Left ventricle myocardium inferior (tissue), 1 donor: ENCODE measurements around the gene DNAJC8. TPM values are rescaled to one million over a fixed set of nuclear protein-coding genes. Genes with fewer than 3 reads are reported as not detected.

Source experiments
- DNase-seq: peaks from one replicate; pipeline ENCODE4 v3.0.0-alpha.2; 2020
- H3K27ac ChIP-seq: fragments of 200-600 bp; replicated peaks from 2 replicates; pipeline ENCODE4 v1.8.0; 2021
- H3K27me3 ChIP-seq: fragments of 200-600 bp; 2 replicates; pipeline ENCODE4 v1.8.0; 2021; ENCODE audit warnings: low read depth
- H3K36me3 ChIP-seq: fragments of 200-600 bp; 2 replicates; pipeline ENCODE4 v1.8.0; 2021
- H3K4me1 ChIP-seq: fragments of 200-600 bp; 2 replicates; pipeline ENCODE4 v1.8.0; 2021
- H3K4me3 ChIP-seq: fragments of 200-600 bp; 2 replicates; pipeline ENCODE4 v1.8.0; 2021; ENCODE audit warnings: mild to moderate bottlenecking, moderate library complexity
- H3K9me3 ChIP-seq: fragments of 200-600 bp; replicated peaks from 2 replicates; pipeline ENCODE4 v1.8.0; 2021
- CTCF ChIP-seq: fragments of 200-600 bp; IDR thresholded peaks from 2 replicates; pipeline ENCODE4 v1.8.0; 2021; ENCODE audit warnings: antibody characterized with exemption, mild to moderate bottlenecking, borderline replicate concordance
- intact Hi-C: fragments of 100-400 bp; cut with micrococcal nuclease; formaldehyde crosslinking; loops from one replicate; pipeline ENCODE4 v1.11.0; 2022
- total RNA-seq: library from RNA; stranded (reverse); fragmentation: NEBNext Ultra II Directional; extraction: Animal tissue kit (Norgen Biotek cat#: 25700); gene quantifications from one replicate; pipeline ENCODE4 v1.2.1, GENCODE V29; 2021
- donor health status: DM: no; HTN: yes; CAD: no; lungs with severe emphysema.

The DNAJC8 gene
- total RNA-seq, 1 donor from 2014 or later, result 55.3 TPM

GRCh38 chr1:28249013-28249865, 16.4 kb upstream of the DNAJC8 start:
- H3K9me3 ChIP-seq, result no peaks in the 10 kb centered on the region
- H3K4me1 ChIP-seq, result peaks cover 53% of the 10 kb centered on the region
- peak overlapping the region; percentile 94 for H3K27ac ChIP-seq
- DNase-seq, result peak; percentile 65
- peak overlapping the region; percentile 51 for H3K4me3 ChIP-seq
- H3K27me3 ChIP-seq, result no peaks in the 10 kb centered on the region
- no peaks in the 10 kb centered on the region for H3K36me3 ChIP-seq
- TF ChIP-seq CTCF, result no peak
- intact Hi-C loops, result no loop called here

GRCh38 chr1:28248273-28249012, 15.6 kb upstream of the DNAJC8 start:
- H3K27me3 ChIP-seq, result no peaks in the 10 kb centered on the region
- DNase-seq, result peak; percentile 81
- peak; percentile 97 for TF ChIP-seq CTCF
- H3K4me1 ChIP-seq, result peaks cover 60% of the 10 kb centered on the region
- H3K4me3 ChIP-seq, result peak overlapping the region; percentile 51
- H3K27ac ChIP-seq, result peak overlapping the region; percentile 94
- H3K9me3 ChIP-seq, result no peaks in the 10 kb centered on the region
- intact Hi-C loops, result no loop called here
- no peaks in the 10 kb centered on the region for H3K36me3 ChIP-seq

- H3K36me3 ChIP-seq, result no peaks in the 10 kb centered on the region
- DNase-seq, result no peak
- H3K4me1 ChIP-seq, result peaks cover 64% of the 10 kb centered on the region
- H3K27me3 ChIP-seq, result no peaks in the 10 kb centered on the region
- H3K4me3 ChIP-seq, result peak overlapping the region; percentile 71
- no peak for TF ChIP-seq CTCF
- peak overlapping the region; percentile 94 for H3K27ac ChIP-seq
- no peaks in the 10 kb centered on the region for H3K9me3 ChIP-seq
- intact Hi-C loops, result no loop called here
Measured at GRCh38 chr1:28247612-28248272, 14.9 kb upstream of the DNAJC8 start.

GRCh38 chr1:28246427-28246832, 13.6 kb upstream of the DNAJC8 start:
- H3K27ac ChIP-seq, result peak overlapping the region; percentile 94
- no peaks in the 10 kb centered on the region for H3K36me3 ChIP-seq
- intact Hi-C loops, result no loop called here
- H3K27me3 ChIP-seq, result no peaks in the 10 kb centered on the region
- H3K4me1 ChIP-seq, result peaks cover 67% of the 10 kb centered on the region
- no peak for DNase-seq
- no peak for TF ChIP-seq CTCF
- no peaks in the 10 kb centered on the region for H3K9me3 ChIP-seq
- peak overlapping the region; percentile 71 for H3K4me3 ChIP-seq

- Histone ChIP-seq H3K36me3 (no peaks in the 10 kb centered on the region), H3K27ac (peak overlapping the region; percentile 94), H3K27me3 (no peaks in the 10 kb centered on the region), H3K4me3 (no peak overlapping the region), H3K4me1 (peaks cover 73% of the 10 kb centered on the region), H3K9me3 (no peaks in the 10 kb centered on the region)
- DNase-seq, result peak; percentile 25
- intact Hi-C loops, result no loop called here
- no peak for TF ChIP-seq CTCF
Measured at GRCh38 chr1:28244549-28245251, 11.9 kb upstream of the DNAJC8 start.
